Measurements from ENCODE around the gene HTR3E. TPM values are rescaled to one million over a fixed set of nuclear protein-coding genes. Genes with fewer than 3 reads are reported as not detected.

HTR3E gene
- polyA plus RNA-seq, 1 donor = 0.03 TPM

DNA sequence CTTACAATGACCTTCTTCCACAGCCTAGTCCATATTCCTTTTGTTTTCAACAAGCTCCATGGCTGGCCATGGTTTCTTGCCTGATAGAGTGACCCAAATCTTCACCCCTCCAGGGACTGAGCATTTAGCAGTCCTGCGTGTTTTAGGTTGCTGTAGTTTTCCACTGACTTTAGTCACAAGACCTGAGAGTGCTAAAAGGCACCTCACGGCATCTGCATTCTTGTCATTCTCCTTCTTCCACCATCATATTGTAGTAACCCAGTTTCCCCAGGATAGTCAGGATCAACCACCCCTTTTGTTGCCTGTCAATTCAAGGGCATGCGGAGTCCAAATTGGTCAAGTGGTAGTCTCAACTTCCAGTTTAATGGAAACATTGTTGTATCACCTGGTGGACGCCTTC is 23.2 kb upstream of the HTR3E start:
- Histone ChIP-seq H3K27me3 (ENCODE audit: control insufficient read depth, insufficient read depth, low read length) (no peaks in the 10 kb centered on the region), H3K27ac (ENCODE audit: low read length) (no peak overlapping the region), H3K4me3 (ENCODE audit: low read length) (no peak overlapping the region), H3K9me3 (ENCODE audit: control insufficient read depth, low read depth, low read length) (no peaks in the 10 kb centered on the region), H3K4me1 (ENCODE audit: control insufficient read depth, insufficient read depth, low read length) (no peaks in the 10 kb centered on the region), H3K36me3 (ENCODE audit: control insufficient read depth, insufficient read depth, low read length) (no peaks in the 10 kb centered on the region)
- no peak for DNase-seq
- WGBS (ENCODE audit: insufficient coverage, low lambda C conversion rate) = no CpG with 5 or more reads among the region's 4 CpGs

- Histone ChIP-seq H3K27ac (ENCODE audit: low read length) (no peak overlapping the region), H3K36me3 (ENCODE audit: control insufficient read depth, insufficient read depth, low read length) (no peaks in the 10 kb centered on the region), H3K27me3 (ENCODE audit: control insufficient read depth, insufficient read depth, low read length) (no peaks in the 10 kb centered on the region), H3K9me3 (ENCODE audit: control insufficient read depth, low read depth, low read length) (no peaks in the 10 kb centered on the region), H3K4me1 (ENCODE audit: control insufficient read depth, insufficient read depth, low read length) (no peaks in the 10 kb centered on the region), H3K4me3 (ENCODE audit: low read length) (no peak overlapping the region)
- WGBS (ENCODE audit: insufficient coverage, low lambda C conversion rate) = no CpG with 5 or more reads among the region's 6 CpGs
- no peak for DNase-seq
Observed at GRCh38 chr3:184075901-184076300, 21.0 kb upstream of the HTR3E start.

GRCh38 chr3:184077881-184078280 is 19.0 kb upstream of the HTR3E start:
- H3K9me3 ChIP-seq (ENCODE audit: control insufficient read depth, low read depth, low read length) = peaks cover 3% of the 10 kb centered on the region
- no peak for DNase-seq
- no CpG with 5 or more reads among the region's 5 CpGs for WGBS (ENCODE audit: insufficient coverage, low lambda C conversion rate)
- H3K27ac ChIP-seq (ENCODE audit: low read length) = no peak overlapping the region
- no peak overlapping the region for H3K4me3 ChIP-seq (ENCODE audit: low read length)
- no peaks in the 10 kb centered on the region for H3K4me1 ChIP-seq (ENCODE audit: control insufficient read depth, insufficient read depth, low read length)
- H3K27me3 ChIP-seq (ENCODE audit: control insufficient read depth, insufficient read depth, low read length) = no peaks in the 10 kb centered on the region
- H3K36me3 ChIP-seq (ENCODE audit: control insufficient read depth, insufficient read depth, low read length) = no peaks in the 10 kb centered on the region

- Histone ChIP-seq H3K4me1 (ENCODE audit: control insufficient read depth, insufficient read depth, low read length) (no peaks in the 10 kb centered on the region), H3K27ac (ENCODE audit: low read length) (no peak overlapping the region), H3K4me3 (ENCODE audit: low read length) (no peak overlapping the region), H3K27me3 (ENCODE audit: control insufficient read depth, insufficient read depth, low read length) (no peaks in the 10 kb centered on the region), H3K36me3 (ENCODE audit: control insufficient read depth, insufficient read depth, low read length) (no peaks in the 10 kb centered on the region), H3K9me3 (ENCODE audit: control insufficient read depth, low read depth, low read length) (peaks cover 3% of the 10 kb centered on the region)
- WGBS (ENCODE audit: insufficient coverage, low lambda C conversion rate) = no CpG with 5 or more reads among the region's 3 CpGs
- DNase-seq = no peak
Observed at GRCh38 chr3:184078851-184079250, 18.0 kb upstream of the HTR3E start.

DNA sequence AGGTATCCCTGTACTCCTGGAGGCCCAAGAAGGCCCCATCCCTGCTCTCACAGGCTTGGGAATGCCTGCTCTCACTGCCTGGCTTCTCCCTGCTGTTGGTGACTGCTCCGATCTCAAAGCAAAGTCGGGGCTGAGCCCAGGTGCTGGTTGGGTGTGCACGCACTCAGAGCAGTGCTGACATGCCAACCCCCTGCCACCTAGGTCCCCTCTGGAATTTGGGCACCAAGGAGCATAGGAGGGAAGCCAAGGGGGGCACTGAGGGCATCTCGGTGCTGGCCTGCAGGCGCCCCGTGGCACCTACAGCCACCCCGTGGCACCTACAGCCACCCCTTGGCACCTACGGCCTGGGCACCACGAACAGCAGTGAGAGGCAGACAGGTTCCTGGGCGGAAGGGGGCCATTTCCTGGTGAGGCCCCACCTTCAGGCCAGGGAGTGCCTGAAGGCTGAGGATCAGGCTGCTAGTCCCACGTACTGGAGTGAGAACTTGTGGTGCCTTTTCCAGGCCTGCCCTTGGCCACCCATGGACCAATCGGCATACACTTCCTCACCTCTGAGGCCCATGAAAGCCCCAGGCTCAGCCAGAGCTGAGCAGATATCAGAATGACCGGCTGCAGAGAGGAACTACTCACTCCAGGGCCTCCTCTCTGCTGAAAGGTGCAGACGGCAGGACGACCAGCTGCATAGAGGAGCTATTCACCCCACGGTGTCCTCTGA is 15.6 kb upstream of the HTR3E start:
- H3K4me3 ChIP-seq (ENCODE audit: low read length) = no peak overlapping the region
- H3K27ac ChIP-seq (ENCODE audit: low read length) = no peak overlapping the region
- no peaks in the 10 kb centered on the region for H3K36me3 ChIP-seq (ENCODE audit: control insufficient read depth, insufficient read depth, low read length)
- peaks cover 3% of the 10 kb centered on the region for H3K9me3 ChIP-seq (ENCODE audit: control insufficient read depth, low read depth, low read length)
- H3K4me1 ChIP-seq (ENCODE audit: control insufficient read depth, insufficient read depth, low read length) = no peaks in the 10 kb centered on the region
- no peak for DNase-seq
- WGBS (ENCODE audit: insufficient coverage, low lambda C conversion rate) = no CpG with 5 or more reads among the region's 16 CpGs
- H3K27me3 ChIP-seq (ENCODE audit: control insufficient read depth, insufficient read depth, low read length) = no peaks in the 10 kb centered on the region

DNA sequence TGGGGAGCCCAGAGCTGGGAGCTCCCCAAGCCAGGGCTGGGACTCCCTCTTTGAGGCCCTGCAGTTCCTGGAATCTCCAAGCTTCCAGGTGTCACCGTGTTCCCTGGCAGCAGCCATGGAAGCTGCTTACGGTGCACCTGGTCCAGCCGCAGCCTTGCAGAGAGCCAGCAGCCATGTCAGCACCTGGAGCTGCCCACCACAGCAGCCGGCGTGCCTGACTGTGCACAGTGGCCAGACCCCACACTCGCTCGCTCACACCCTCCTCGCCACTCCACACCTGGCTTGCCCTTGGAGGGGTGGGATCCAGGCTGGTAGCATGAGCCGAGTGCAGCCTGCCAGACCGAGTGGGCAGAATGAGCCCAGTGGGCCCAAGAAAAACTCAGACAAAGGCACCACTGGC is 14.8 kb upstream of the HTR3E start:
- Histone ChIP-seq H3K36me3 (ENCODE audit: control insufficient read depth, insufficient read depth, low read length) (no peaks in the 10 kb centered on the region), H3K27me3 (ENCODE audit: control insufficient read depth, insufficient read depth, low read length) (no peaks in the 10 kb centered on the region), H3K4me3 (ENCODE audit: low read length) (no peak overlapping the region), H3K27ac (ENCODE audit: low read length) (no peak overlapping the region), H3K4me1 (ENCODE audit: control insufficient read depth, insufficient read depth, low read length) (no peaks in the 10 kb centered on the region), H3K9me3 (ENCODE audit: control insufficient read depth, low read depth, low read length) (peaks cover 3% of the 10 kb centered on the region)
- WGBS (ENCODE audit: insufficient coverage, low lambda C conversion rate) = no CpG with 5 or more reads among the region's 10 CpGs
- no peak for DNase-seq

GRCh38 chr3:184082465-184082864 is 14.4 kb upstream of the HTR3E start:
- Histone ChIP-seq H3K9me3 (ENCODE audit: control insufficient read depth, low read depth, low read length) (peaks cover 3% of the 10 kb centered on the region), H3K4me1 (ENCODE audit: control insufficient read depth, insufficient read depth, low read length) (no peaks in the 10 kb centered on the region), H3K27me3 (ENCODE audit: control insufficient read depth, insufficient read depth, low read length) (no peaks in the 10 kb centered on the region), H3K4me3 (ENCODE audit: low read length) (no peak overlapping the region), H3K36me3 (ENCODE audit: control insufficient read depth, insufficient read depth, low read length) (no peaks in the 10 kb centered on the region), H3K27ac (ENCODE audit: low read length) (no peak overlapping the region)
- WGBS (ENCODE audit: insufficient coverage, low lambda C conversion rate) = no CpG with 5 or more reads among the region's 2 CpGs
- no peak for DNase-seq

- Histone ChIP-seq H3K9me3 (ENCODE audit: control insufficient read depth, low read depth, low read length) (peaks cover 3% of the 10 kb centered on the region), H3K4me3 (ENCODE audit: low read length) (no peak overlapping the region), H3K36me3 (ENCODE audit: control insufficient read depth, insufficient read depth, low read length) (no peaks in the 10 kb centered on the region), H3K4me1 (ENCODE audit: control insufficient read depth, insufficient read depth, low read length) (no peaks in the 10 kb centered on the region), H3K27me3 (ENCODE audit: control insufficient read depth, insufficient read depth, low read length) (no peaks in the 10 kb centered on the region), H3K27ac (ENCODE audit: low read length) (no peak overlapping the region)
- WGBS (ENCODE audit: insufficient coverage, low lambda C conversion rate) = no CpG with 5 or more reads among the region's 3 CpGs
- no peak for DNase-seq
Observed at GRCh38 chr3:184085389-184085852, 11.4 kb upstream of the HTR3E start.

DNA sequence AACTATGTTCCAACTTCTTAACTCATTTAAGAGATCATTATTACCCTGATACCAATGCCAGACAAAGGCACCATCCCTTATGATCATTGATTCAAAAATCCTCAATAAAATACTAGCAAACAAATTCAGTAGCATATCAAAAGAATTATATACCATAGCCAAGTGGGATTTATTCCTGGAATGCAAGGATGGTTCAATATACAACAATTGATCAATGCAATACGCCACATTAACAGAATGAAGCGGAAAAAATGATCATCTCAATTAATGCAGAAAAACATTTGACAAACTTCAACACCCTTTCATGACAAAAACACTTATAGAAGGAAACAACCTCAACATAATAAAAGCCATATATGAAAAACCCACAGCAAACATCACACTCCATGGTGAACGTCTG is 4.7 kb upstream of the HTR3E start:
- no peak overlapping the region for H3K27ac ChIP-seq (ENCODE audit: low read length)
- H3K4me1 ChIP-seq (ENCODE audit: control insufficient read depth, insufficient read depth, low read length) = no peaks in the 10 kb centered on the region
- no peak overlapping the region for H3K4me3 ChIP-seq (ENCODE audit: low read length)
- H3K27me3 ChIP-seq (ENCODE audit: control insufficient read depth, insufficient read depth, low read length) = no peaks in the 10 kb centered on the region
- no CpG with 5 or more reads among the region's 3 CpGs for WGBS (ENCODE audit: insufficient coverage, low lambda C conversion rate)
- no peaks in the 10 kb centered on the region for H3K36me3 ChIP-seq (ENCODE audit: control insufficient read depth, insufficient read depth, low read length)
- no peaks in the 10 kb centered on the region for H3K9me3 ChIP-seq (ENCODE audit: control insufficient read depth, low read depth, low read length)
- DNase-seq = no peak

GRCh38 chr3:184097556-184097955 is 692 bp downstream of the HTR3E start:
- Histone ChIP-seq H3K27me3 (ENCODE audit: control insufficient read depth, insufficient read depth, low read length) (peaks cover 3% of the 10 kb centered on the region), H3K4me3 (ENCODE audit: low read length) (no peak overlapping the region), H3K9me3 (ENCODE audit: control insufficient read depth, low read depth, low read length) (no peaks in the 10 kb centered on the region), H3K36me3 (ENCODE audit: control insufficient read depth, insufficient read depth, low read length) (no peaks in the 10 kb centered on the region), H3K4me1 (ENCODE audit: control insufficient read depth, insufficient read depth, low read length) (no peaks in the 10 kb centered on the region), H3K27ac (ENCODE audit: low read length) (no peak overlapping the region)
- DNase-seq = no peak
- WGBS (ENCODE audit: insufficient coverage, low lambda C conversion rate) = 94% methylated on average over 3 of the region's 6 CpGs
